ENCODE data around the gene CERS4.

- TF ChIP-seq CTCF (IDR thresholded peaks at IDR 0.05; ENCODE audit: low read depth, low read length) (no peak), EZH2phosphoT487 (IDR thresholded peaks at IDR 0.05; ENCODE audit: low read depth) (no peak)
Observed at GRCh38 chr19:8239528-8240273, 30.5 kb downstream of the CERS4 start.
